IMR-90 (cell line): Measurements from ENCODE around the gene RHBDL3. TPM values are rescaled to one million over a fixed set of nuclear protein-coding genes. Genes with fewer than 3 reads are reported as not detected.

Source experiments
- ATAC-seq: fragments of 200-7000 bp; cut with Tn5 transposase; 2 replicates; pipeline ENCODE4 v1.9.1; 2020; ENCODE audit warnings: low read depth, mild to moderate bottlenecking, moderate library complexity
- BruUV-seq: library from RNA; stranded (reverse); fragments of 400-500 nt; replicated peaks from 2 replicates; lab custom pipeline; 2021; lab: Mats Ljungman, UMichigan
- CTCF ChIA-PET: fragments of 300-600 bp; formaldehyde crosslinking; extraction: SDS; loops from one replicate; lab custom pipeline; 2021; ENCODE audit warnings: antibody characterized with exemption; lab: Yijun Ruan, JAX
- POLR2A ChIA-PET: fragments of 300-600 bp; sonication (Branson Sonifier 250); formaldehyde crosslinking; loops from one replicate; lab custom pipeline; 2022; ENCODE audit warnings: antibody characterized with exemption; ENCODE audit not compliant: unreplicated experiment; lab: Charles Lee
- DNase-seq: peaks from one replicate; pipeline ENCODE4 v3.0.0; 2013
- H2AFZ ChIP-seq: replicated peaks from 2 replicates; pipeline ENCODE3; 2013; ENCODE audit warnings: low read length, mild to moderate bottlenecking; ENCODE audit not compliant: poor library complexity
- H2AK5ac ChIP-seq: 2 replicates; pipeline ENCODE4 v1.6.1; 2013; ENCODE audit warnings: low read depth, low read length, inconsistent platforms
- H2AK9ac ChIP-seq: replicated peaks from 2 replicates; pipeline ENCODE3; 2013; ENCODE audit warnings: mild to moderate bottlenecking, low read depth, low read length, moderate library complexity; ENCODE audit not compliant: poor library complexity
- H2BK120ac ChIP-seq: 2 replicates; pipeline ENCODE4 v1.6.1; 2013; ENCODE audit warnings: low read depth, low read length, inconsistent platforms
- H2BK15ac ChIP-seq: 3 replicates; pipeline ENCODE4 v1.6.1; 2013; ENCODE audit warnings: low read depth, low read length, inconsistent platforms
- H2BK20ac ChIP-seq: 2 replicates; pipeline ENCODE4 v1.6.1; 2013; ENCODE audit warnings: low read depth, mild to moderate bottlenecking, inconsistent platforms, low read length, moderate library complexity
- H2BK5ac ChIP-seq: 2 replicates; pipeline ENCODE4 v1.6.1; 2013; ENCODE audit warnings: mild to moderate bottlenecking, low read depth, low read length, inconsistent platforms; ENCODE audit not compliant: poor library complexity, severe bottlenecking
- H3K14ac ChIP-seq: replicated peaks from 2 replicates; pipeline ENCODE4 v1.6.1; 2013; ENCODE audit warnings: low read depth, low read length, inconsistent platforms
- H3K18ac ChIP-seq: 2 replicates; pipeline ENCODE4 v1.6.1; 2013; ENCODE audit warnings: low read depth, low read length, control low read depth
- H3K23ac ChIP-seq: 2 replicates; pipeline ENCODE4 v1.6.1; 2013; ENCODE audit warnings: low read depth, low read length, inconsistent platforms
- H3K27ac ChIP-seq: 2 replicates; pipeline ENCODE4 v1.5.1; 2013; ENCODE audit warnings: mild to moderate bottlenecking, control low read depth, low read length; ENCODE audit not compliant: insufficient read depth
- H3K27me3 ChIP-seq: 2 replicates; pipeline ENCODE4 v1.6.1; 2013; ENCODE audit warnings: low read length; ENCODE audit not compliant: control insufficient read depth, insufficient read depth
- H3K36me3 ChIP-seq: 2 replicates; pipeline ENCODE4 v1.6.1; 2013; ENCODE audit warnings: low read length, mixed read lengths; ENCODE audit not compliant: control insufficient read depth, insufficient read depth
- H3K4ac ChIP-seq: 2 replicates; pipeline ENCODE4 v1.6.1; 2013; ENCODE audit warnings: low read depth, low read length, inconsistent platforms
- H3K4me1 ChIP-seq: 2 replicates; pipeline ENCODE4 v1.6.1; 2013; ENCODE audit warnings: low read length, mixed read lengths; ENCODE audit not compliant: control insufficient read depth, insufficient read depth
- H3K4me2 ChIP-seq: 2 replicates; pipeline ENCODE4 v1.6.1; 2013; ENCODE audit warnings: low read depth, mild to moderate bottlenecking, control low read depth, low read length, moderate library complexity
- H3K4me3 ChIP-seq: 2 replicates; pipeline ENCODE4 v1.5.1; 2013; ENCODE audit warnings: low read depth, mild to moderate bottlenecking, control low read depth, low read length, moderate library complexity; ENCODE audit not compliant: insufficient read depth
- H3K56ac ChIP-seq: 2 replicates; pipeline ENCODE4 v1.6.1; 2013; ENCODE audit warnings: low read length, inconsistent platforms; ENCODE audit not compliant: insufficient read depth; ENCODE audit errors: extremely low read depth
- H3K79me1 ChIP-seq, 2 experiments: 2 replicates each; pipeline ENCODE4 v1.6.1; 2013; ENCODE audit warnings: low read length in 2 of 2, inconsistent platforms in 1 of 2, low read depth in 1 of 2
- H3K9ac ChIP-seq: 2 replicates; pipeline ENCODE4 v1.6.1; 2013; ENCODE audit warnings: low read depth, low read length, control low read depth
- H3K9me1 ChIP-seq: 2 replicates; pipeline ENCODE4 v1.6.1; 2013; ENCODE audit warnings: low read length, inconsistent platforms; ENCODE audit not compliant: insufficient read depth
- H3K9me3 ChIP-seq: 2 replicates; pipeline ENCODE4 v1.6.1; 2013; ENCODE audit warnings: low read length; ENCODE audit not compliant: control insufficient read depth, insufficient read depth
- H4K20me1 ChIP-seq: 2 replicates; pipeline ENCODE4 v1.6.1; 2013; ENCODE audit warnings: low read length, inconsistent platforms; ENCODE audit not compliant: insufficient read depth
- H4K5ac ChIP-seq: 2 replicates; pipeline ENCODE4 v1.6.1; 2013; ENCODE audit warnings: mild to moderate bottlenecking, low read depth, low read length, control low read depth
- H4K8ac ChIP-seq, 2 experiments: 2 replicates each; pipeline ENCODE4 v1.6.1; 2013; ENCODE audit warnings: low read depth in 2 of 2, low read length in 2 of 2, control low read depth in 1 of 2, inconsistent platforms in 1 of 2
- H4K91ac ChIP-seq: 2 replicates; pipeline ENCODE4 v1.6.1; 2013; ENCODE audit warnings: low read depth, low read length, inconsistent platforms; ENCODE audit not compliant: insufficient read depth
- BHLHE40 ChIP-seq: fragments of 150-350 bp; IDR thresholded peaks from 2 replicates; pipeline ENCODE4 v1.6.1; 2016; ENCODE audit warnings: mild to moderate bottlenecking, low read depth, low read length
- CEBPB ChIP-seq: IDR thresholded peaks from 2 replicates; pipeline ENCODE4 v1.6.1; 2012; ENCODE audit warnings: low read depth, low read length, improper control_type of control experiment
- CHD1 ChIP-seq: IDR thresholded peaks from 2 replicates; pipeline ENCODE4 v1.6.1; 2012; ENCODE audit warnings: low read depth, low read length, improper control_type of control experiment
- CTCF ChIP-seq: conservative IDR thresholded peaks from 2 replicates; pipeline ENCODE4 v1.5.1; 2012; ENCODE audit warnings: mild to moderate bottlenecking, low read depth, low read length, improper control_type of control experiment
- ELK1 ChIP-seq: fragments of 150-350 bp; IDR thresholded peaks from 2 replicates; pipeline ENCODE4 v1.6.1; 2016; ENCODE audit warnings: low read depth, mild to moderate bottlenecking, low read length, moderate library complexity, borderline replicate concordance
- FOS ChIP-seq: fragments of 150-350 bp; IDR thresholded peaks from 2 replicates; pipeline ENCODE4 v1.6.1; 2016; ENCODE audit warnings: low read depth, low read length
- MAZ ChIP-seq: IDR thresholded peaks from 2 replicates; pipeline ENCODE4 v1.6.1; 2012; ENCODE audit warnings: low read depth, mild to moderate bottlenecking, low read length, improper control_type of control experiment, moderate library complexity, borderline replicate concordance
- MXI1 ChIP-seq: IDR thresholded peaks from 2 replicates; pipeline ENCODE4 v1.6.1; 2012; ENCODE audit warnings: low read depth, mild to moderate bottlenecking, low read length, moderate library complexity, borderline replicate concordance
- NFE2L2 ChIP-seq: fragments of 150-350 bp; IDR thresholded peaks from 2 replicates; pipeline ENCODE4 v1.6.1; 2016; ENCODE audit warnings: low read depth, mild to moderate bottlenecking, low read length
- POLR2A ChIP-seq: IDR thresholded peaks from 2 replicates; pipeline ENCODE4 v1.6.1; 2012; ENCODE audit warnings: mild to moderate bottlenecking, low read depth, low read length
- RAD21 ChIP-seq: IDR thresholded peaks from 2 replicates; pipeline ENCODE4 v1.6.1; 2012; ENCODE audit warnings: low read length, improper control_type of control experiment
- RCOR1 ChIP-seq: IDR thresholded peaks from 2 replicates; pipeline ENCODE4 v1.6.1; 2012; ENCODE audit warnings: mild to moderate bottlenecking, low read length, improper control_type of control experiment; ENCODE audit not compliant: insufficient replicate concordance
- RFX5 ChIP-seq: IDR thresholded peaks from 2 replicates; pipeline ENCODE4 v1.8.0; 2012; ENCODE audit warnings: low read depth, mild to moderate bottlenecking, low read length, moderate library complexity
- SMC3 ChIP-seq: fragments of 150-350 bp; IDR thresholded peaks from 2 replicates; pipeline ENCODE4 v1.6.1; 2016; ENCODE audit warnings: low read depth, mild to moderate bottlenecking, antibody characterized with exemption, low read length, moderate library complexity
- USF2 ChIP-seq: fragments of 150-350 bp; IDR thresholded peaks from 2 replicates; pipeline ENCODE4 v1.6.1; 2017; ENCODE audit warnings: mild to moderate bottlenecking, antibody characterized with exemption, low read length, low read depth
- WGBS, 2 experiments: methylation state at CpG; one replicate each; pipeline versions ENCODE4 v1.1.5 to v1.1.7; 2013; ENCODE audit warnings: missing lambda C conversion rate in 2 of 2; ENCODE audit not compliant: insufficient read length in 1 of 2; ENCODE audit errors: extremely low coverage in 2 of 2; 5-methylcytosine and 5-hydroxymethylcytosine counted together
- dilution Hi-C: fragments of 300-500 bp; cut with HindIII; formaldehyde crosslinking; loops from one replicate; pipeline ENCODE4 v1.14.3; 2018; ENCODE audit warnings: low sequenced_read_pairs; ENCODE audit not compliant: unreplicated experiment
- in situ Hi-C: fragments of 300-500 bp; cut with MboI; formaldehyde crosslinking; loops from 3 replicates; pipeline ENCODE4 v1.14.3; 2019; ENCODE audit warnings: low sequenced_read_pairs, inconsistent platforms, mixed read lengths
- intact Hi-C: fragments of 100-400 bp; cut with micrococcal nuclease; formaldehyde crosslinking; loops from 2 replicates; pipeline ENCODE4 v1.10.0; 2022
- polyA plus RNA-seq, 3 experiments: library from polyadenylated mRNA; depleted of rRNA; stranded (reverse); fragments of >200 nt; gene quantifications; 2 replicates each; pipeline ENCODE4 v1.2.3, GENCODE V29; 2012; ENCODE audit warnings: low replicate concordance in 1 of 3
- total RNA-seq: library from RNA; depleted of rRNA; stranded (reverse); fragments of >200 nt; gene quantifications from 2 replicates; pipeline ENCODE4 v1.2.3, GENCODE V29; 2012

The RHBDL3 gene
- total and polyA plus RNA-seq, 2 of the 4 experiments (the other 2 are of a cell fraction), result 0.09 to 0.18 TPM

- Histone ChIP-seq H2AFZ (no peak overlapping the region), H3K9me3 (no peaks in the 10 kb centered on the region), H3K36me3 (no peaks in the 10 kb centered on the region), H3K4me1 (no peaks in the 10 kb centered on the region), H2BK20ac (no peak overlapping the region), H2AK5ac (no peak overlapping the region), H3K27me3 (peaks cover 36% of the 10 kb centered on the region), H4K20me1 (no peaks in the 10 kb centered on the region), H3K18ac (no peak overlapping the region), H3K56ac (no peak overlapping the region), H2BK5ac (no peak overlapping the region), H4K91ac (no peak overlapping the region), H3K23ac (no peak overlapping the region), H2BK120ac (no peak overlapping the region), H2AK9ac (no peak overlapping the region), H4K5ac (no peak overlapping the region), H3K4me3 (no peak overlapping the region), H3K14ac (no peak overlapping the region), H4K8ac (no peak overlapping the region), H3K9me1 (no peaks in the 10 kb centered on the region), H3K4me2 (no peak overlapping the region), H3K9ac (no peak overlapping the region), H3K4ac (no peak overlapping the region), H2BK15ac (no peak overlapping the region), H3K79me1 (no peaks in the 10 kb centered on the region), H3K27ac (no peak overlapping the region)
- intact Hi-C loops (loop anchor here (5.0 kb wide), 1 partner anchor 308 kb away; the partner anchor contains the start of gene LRRC37B), dilution Hi-C loops (no loop called here), in situ Hi-C loops (no loop called here)
- DNase-seq (no peak), ATAC-seq (no peak)
- CTCF ChIA-PET, result interaction anchor here (0.6 to 0.8 kb wide), 2 partner anchors 9 to 62 kb away, joined by 3 read pairs; no protein-coding TSS in a partner anchor
- BruUV-seq, result no TSS peak
- WGBS, 2 experiments, result 77% methylated on average over 5 of the region's 8 CpGs; no CpG with 5 or more reads in 1 of the 2 experiments
- TF ChIP-seq POLR2A (no peak), CHD1 (no peak), SMC3 (no peak), RCOR1 (no peak), FOS (no peak), RFX5 (no peak), ELK1 (no peak), CTCF (no peak), NFE2L2 (no peak), CEBPB (no peak), RAD21 (no peak), MXI1 (no peak), MAZ (no peak), USF2 (no peak), BHLHE40 (no peak)
- POLR2A ChIA-PET, result no interaction called here
Measured at GRCh38 chr17:32315171-32315570, 49.5 kb downstream of the RHBDL3 start.
